Gastrocnemius medialis (tissue), 4 donors: ENCODE results near the gene CNDP1.

Source experiments
- CTCF ChIP-seq, 5 experiments: fragments of 450-650 bp in 3 of 5; fragments of 200-600 bp in 2 of 5; sonication (generic) in 2 of 5; IDR thresholded peaks in 4 of 5; conservative IDR thresholded peaks in 1 of 5; 1 replicate in 4 of 5; 2 replicates in 1 of 5; pipeline ENCODE4 v1.5.1; 2016 to 2019; ENCODE audit warnings: antibody characterized with exemption in 5 of 5, mild to moderate bottlenecking in 3 of 5, moderate library complexity in 3 of 5
- POLR2A ChIP-seq, 2 donors: fragments of 450-650 bp; IDR thresholded peaks; one replicate each; pipeline ENCODE4 v1.6.1; 2017; ENCODE audit warnings: antibody characterized with exemption in 2 of 2, mild to moderate bottlenecking in 2 of 2, moderate library complexity in 2 of 2

- TF ChIP-seq CTCF (IDR thresholded peaks at IDR 0.05 in 4 of 5, conservative IDR thresholded peaks at IDR 0.05 in 1 of 5) = peak; percentile 48 to 79 (median 68)
- TF ChIP-seq POLR2A (IDR thresholded peaks at IDR 0.05) = no peak
Observed at GRCh38 chr18:74551936-74552555, 17.7 kb downstream of the CNDP1 start.
